HG03442 (cell line): ENCODE data around the gene DIS3L2.

Experiments used
- ATAC-seq: cut with Tn5 transposase; IDR thresholded peaks from one replicate; pipeline ENCODE4 v1.9.1; 2021; ENCODE audit warnings: mild to moderate bottlenecking, moderate library complexity; ENCODE audit not compliant: unreplicated experiment

The DIS3L2 gene

DNA sequence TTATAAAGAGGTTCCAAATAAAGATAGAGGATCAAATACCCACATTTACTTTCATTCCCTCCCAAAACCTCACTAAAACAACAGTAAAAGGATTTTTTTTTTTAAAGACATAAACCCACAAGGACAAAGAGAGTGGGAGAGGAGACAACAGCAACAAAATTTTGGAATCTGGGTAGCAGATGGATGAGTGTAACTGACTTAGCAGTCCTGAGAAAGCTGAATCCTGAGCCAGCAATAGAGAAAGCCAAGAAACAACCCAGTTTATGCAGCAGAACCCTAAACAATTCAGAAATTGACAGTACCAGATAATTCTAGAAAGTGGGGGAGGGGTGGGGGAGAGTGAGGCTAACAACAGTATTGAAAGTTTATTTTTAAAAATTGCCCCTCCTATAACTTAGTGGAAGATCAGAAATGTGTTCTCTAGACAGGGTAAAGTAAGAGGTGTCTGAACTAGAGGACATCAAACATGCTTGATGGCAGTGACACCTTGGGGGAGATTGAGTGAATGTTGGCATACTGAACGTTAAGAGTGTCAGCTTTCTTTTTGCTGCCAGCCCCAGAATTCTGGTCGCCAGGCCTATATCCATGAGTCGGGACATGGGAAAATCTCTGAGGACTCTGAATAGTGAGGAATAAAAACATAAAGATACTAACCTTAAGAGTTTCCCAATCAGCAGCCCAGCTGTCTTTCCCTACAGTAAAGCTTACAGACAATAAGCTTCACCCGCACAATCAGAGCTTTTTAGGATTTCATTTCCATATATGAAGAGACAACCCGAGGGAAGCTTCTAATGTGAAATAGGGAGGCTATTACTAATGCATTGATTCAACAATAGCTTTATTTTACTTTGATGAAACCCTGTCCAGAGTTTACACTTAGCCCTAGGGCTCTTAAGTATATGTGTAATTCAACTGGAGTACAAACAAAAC is 289.0 kb downstream of the DIS3L2 start:
- no peak for ATAC-seq

DNA sequence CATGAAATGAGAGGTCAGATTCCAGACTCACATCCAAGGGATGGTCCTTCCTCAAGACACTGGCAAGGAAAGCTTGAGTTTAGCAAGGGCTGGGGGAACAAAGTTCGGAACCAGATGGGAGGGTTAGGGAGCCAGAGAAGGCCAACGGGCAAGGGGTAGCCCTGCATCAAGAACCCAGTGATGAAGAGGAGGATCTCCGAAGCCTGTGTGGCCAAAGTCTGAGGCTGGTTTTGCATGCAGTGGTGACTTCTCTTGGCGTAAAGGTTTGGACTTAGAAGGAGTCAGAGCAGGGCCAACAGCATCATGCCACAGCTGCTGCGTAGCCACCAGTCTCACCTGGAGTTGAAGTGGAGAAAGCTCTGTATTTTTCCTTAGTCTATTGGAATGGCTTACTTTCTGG is 293.5 kb downstream of the DIS3L2 start:
- no peak for ATAC-seq

DNA sequence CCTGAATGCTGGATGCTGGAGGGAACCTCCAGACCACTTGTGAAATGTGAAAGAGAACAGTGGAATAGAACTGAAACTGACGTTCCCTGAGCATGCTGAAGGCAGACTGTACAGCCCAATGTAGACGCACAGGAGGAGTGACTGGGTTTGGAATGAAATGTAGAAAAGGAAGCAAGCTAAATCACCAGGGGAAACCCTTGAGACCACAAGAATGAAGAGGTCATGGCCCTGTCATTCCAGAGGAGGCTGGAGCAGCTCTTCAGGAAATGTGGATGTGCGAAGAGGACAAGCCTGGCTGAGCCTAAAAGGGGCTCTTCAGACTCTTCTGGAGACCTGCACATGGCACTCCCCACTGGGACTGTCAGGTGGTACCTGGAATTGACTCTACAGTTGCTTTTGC is 298.6 kb downstream of the DIS3L2 start:
- no peak for ATAC-seq

DNA sequence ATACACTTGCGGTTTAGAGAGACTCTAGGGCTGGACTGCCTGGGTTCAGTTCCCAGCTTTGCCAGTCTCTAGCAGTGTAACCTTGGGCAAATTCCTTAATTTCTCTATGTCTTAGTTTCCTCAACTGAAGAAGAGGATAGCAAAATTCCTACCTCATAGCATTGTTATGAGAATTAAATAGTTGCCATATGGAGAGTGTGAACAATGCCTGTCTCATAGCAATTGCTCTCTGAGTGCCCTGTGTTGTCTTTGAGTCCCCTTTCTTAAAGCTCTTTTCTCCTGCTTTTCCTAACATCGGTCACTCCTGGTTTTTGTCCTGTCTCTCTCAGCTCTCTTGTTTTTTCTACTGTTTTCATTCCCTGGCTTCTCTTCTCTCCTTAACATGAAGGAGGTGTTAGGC is 300.3 kb downstream of the DIS3L2 start:
- ATAC-seq, result no peak

DNA sequence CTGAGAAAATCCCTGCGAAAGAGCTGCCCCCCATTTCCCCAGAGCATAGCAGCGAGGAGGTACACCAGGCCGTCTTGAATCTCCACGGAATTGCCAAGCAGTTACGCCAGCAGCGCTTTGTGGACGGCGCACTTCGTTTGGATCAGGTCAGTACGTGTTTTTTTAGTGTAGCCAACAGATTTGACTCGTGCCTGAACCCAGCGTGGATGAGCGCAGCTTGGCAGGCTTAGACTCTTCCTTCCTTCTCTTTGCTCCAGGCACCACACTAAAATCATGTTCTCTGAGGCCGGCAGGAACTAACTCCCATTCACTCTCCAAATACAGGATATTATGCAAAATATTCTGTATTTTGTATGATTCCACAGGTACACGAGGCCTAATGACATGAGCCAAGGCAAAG is 301.8 kb downstream of the DIS3L2 start:
- ATAC-seq, result no peak

DNA sequence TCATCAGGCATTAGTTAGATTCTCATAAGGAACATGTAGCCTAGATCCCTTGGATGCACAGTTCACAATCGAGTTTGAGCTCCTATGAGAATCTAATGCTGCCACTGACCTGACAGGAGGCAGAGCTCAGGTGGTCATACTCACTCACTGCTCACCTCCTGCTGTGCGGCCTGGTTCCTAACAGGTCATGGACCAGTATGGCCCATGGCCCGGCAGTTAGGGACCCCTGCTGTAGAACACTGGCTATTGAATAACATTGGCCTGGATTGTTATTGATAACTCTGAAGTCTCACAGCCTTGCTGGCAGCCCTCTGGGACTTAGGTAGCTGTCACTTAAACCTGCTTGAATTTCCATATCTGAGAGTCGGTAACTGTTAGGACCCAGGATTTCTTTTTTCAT is 302.6 kb downstream of the DIS3L2 start:
- ATAC-seq, result no peak

DNA sequence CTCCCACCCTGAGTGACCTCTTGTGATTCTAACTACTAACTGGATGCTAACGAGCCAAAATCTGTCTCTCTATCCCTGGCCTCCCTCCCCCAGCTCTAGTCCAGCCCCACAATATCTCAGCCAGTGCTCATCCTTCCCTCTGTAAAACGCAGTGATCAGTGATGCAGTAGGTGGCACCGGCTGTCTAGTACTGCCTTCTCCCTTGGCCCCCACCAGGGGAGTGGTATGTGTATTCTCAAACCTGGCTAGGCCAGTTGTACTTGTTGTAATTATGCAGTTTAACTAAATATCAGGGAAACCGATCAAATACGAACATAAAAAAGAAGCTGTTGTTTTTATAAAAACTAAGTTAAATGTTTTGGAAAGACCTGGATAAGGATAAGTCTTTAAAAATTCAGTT is 303.8 kb downstream of the DIS3L2 start:
- no peak for ATAC-seq

DNA sequence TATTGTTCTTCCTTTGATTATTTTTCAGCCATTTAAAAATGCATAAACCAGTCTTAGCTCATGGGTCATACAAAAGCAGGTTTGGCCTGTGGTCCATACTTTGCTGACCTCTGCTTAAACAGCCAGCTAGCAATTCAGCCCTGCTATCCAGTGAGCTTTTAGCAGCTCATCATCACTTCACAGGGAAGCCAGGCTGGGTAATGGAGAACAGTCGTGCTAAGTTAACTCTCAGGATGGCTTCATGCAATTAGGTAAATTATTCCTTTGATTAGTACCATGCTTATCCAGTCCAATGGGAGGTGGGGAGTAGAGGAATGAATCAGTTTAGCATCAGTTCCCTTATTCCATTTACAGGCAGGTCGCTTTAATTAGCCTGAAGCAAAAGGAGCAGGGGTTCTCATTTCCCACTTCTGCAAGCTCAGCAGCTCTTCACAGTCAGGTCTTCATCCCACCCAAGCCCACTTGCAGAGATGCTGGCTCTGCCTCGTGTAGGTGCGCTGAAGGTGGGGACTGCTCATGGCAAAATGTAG is 307.2 kb downstream of the DIS3L2 start:
- ATAC-seq, result no peak

DNA sequence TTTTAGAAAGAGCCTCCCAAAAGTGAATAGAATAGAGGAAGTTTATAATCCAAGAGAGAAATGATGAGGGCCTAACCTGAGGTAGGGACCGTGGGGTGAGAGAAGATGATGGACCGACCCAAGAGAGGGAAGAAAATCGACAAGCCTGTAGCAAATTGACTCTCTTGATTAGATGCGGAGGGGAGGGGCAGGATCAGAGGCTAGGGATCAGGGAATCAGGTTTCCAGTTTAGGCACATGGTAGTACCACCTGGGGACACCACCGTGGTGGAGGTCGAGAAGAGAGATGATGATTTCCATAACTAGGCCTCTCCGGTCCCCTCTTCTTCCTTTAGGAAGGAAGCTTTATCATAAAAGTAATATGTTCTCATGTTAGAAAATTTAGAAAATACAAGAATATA is 308.4 kb downstream of the DIS3L2 start:
- ATAC-seq, result no peak

DNA sequence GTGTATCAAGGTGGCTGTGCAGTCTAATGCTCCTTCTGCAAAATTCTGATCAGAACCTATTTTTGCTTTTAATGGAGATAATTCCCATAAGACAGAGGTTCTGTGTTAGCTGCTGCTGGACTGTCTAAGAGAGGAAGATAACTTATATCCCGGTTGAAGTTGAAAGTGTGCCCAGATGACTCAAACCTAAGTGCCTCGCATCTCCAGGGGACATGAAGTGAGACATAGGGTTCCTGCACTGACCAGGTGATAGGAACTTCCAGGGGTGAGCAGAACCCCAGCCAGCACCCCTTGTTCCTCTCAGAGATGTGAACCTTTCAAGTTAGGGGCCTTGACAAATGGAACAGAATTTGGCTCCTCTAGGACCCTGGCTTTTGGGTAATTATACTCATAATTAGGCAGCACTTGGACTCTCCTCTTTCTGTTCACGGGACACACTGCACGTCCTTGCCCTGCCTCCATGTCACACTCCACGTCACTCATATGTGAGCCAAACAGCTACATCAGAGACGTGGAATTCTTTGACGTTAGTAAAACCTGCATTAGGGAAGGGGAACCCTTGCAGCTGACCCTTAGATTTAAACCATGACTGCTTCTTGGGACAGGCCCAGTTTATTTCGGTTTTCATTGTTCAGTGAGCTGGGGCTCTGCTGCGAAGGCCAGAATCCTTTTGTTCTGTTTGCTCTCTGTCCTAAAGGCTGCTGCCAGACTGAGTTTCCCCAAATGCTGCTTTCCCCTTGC is 312.6 kb downstream of the DIS3L2 start:
- no peak for ATAC-seq

DNA sequence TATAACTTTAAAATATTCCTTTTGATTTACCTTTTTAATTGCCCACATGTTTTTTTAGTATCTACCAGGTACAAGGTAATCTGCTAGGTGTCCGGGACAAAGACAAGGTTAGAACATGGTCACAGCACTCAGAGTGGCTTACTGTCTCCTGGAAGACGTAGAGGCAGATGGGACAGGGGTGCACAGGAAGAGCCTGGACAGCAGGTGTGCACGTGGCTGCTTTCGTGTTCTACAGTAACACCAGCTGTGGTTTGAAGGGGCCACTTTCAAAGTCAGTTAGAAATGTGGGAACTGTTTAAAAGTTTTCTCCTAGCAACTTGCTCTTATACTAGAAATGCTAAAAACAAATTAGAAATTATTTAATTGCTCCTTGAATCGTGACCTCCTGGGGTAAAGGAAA is 314.2 kb downstream of the DIS3L2 start:
- no peak for ATAC-seq

DNA sequence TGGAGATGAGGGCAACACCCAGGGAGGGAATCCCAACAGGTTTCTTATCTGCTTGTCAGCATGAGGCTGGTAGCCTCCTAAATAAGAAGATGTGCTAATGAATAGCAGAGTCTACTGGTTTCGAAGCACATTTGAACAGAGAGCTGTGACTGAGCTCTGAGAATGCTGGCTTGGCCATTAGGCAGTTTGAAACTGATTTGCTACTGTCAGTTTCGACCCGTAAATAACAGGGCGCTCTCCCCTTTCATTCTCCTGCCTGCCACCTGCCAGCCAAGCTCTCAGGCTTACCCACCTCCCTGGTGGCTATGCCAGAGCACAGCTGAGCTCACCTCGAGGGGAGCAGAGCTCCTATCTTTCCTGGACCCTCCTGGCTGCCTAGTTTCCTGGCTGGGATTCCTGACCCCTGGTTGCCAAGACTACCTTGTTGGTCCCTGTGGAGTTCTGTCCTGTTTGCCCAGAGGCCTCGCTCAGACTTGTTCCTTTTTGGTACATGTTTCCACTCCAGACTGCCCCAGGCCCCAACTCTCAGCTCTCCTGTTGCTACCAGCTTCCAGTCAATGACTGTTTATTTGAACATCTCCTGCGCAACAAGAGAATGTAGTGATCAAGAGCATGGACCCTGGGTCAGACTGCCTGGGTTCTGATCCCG is 314.7 kb downstream of the DIS3L2 start:
- ATAC-seq, result peak; percentile 61

DNA sequence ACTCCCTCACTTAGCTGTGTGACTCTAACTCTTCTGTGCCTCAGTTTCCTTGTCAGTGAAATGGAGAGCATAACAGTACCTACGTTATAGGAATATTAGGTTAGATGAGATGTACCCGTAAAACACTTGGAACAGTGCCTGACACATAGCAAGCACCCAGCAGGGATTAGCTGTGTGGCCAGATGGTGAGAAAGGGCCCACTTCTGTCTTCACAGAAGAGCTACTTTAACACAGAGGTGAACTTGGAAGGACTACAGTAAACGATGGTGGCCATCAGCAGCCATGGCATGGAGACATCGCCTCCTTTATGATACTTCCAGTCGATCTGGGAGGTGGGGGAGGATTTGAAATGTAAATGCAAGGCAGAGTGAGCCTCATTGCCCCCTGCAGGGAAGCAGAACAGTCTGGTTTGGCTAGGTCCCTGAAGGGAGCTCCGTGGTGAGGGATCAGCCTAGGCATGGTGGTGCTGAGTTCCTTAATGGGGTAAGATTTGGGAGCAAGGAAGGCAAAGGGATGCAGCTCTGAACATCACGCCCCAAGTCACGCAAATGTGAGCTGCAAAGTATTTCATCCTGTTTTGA is 315.3 kb downstream of the DIS3L2 start:
- ATAC-seq, result no peak

DNA sequence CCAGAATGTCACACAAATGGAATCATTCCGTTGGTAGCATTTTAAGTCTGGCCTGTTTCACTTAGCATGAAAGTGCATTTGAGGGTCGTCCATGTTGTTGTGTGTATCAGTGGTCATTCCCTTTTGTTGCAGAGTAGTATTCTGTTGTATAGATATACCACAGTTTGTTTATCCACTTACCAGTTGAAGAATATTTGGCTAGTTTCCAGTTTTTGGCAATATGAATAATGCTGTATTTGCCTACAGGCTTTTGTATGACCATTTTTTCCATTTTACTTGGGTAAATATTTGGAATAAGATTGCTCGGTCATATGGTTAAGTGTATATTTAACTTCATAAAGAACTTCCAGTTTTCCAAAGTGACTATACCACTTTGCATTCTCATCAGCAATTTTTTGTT is 317.0 kb downstream of the DIS3L2 start:
- ATAC-seq, result no peak

DNA sequence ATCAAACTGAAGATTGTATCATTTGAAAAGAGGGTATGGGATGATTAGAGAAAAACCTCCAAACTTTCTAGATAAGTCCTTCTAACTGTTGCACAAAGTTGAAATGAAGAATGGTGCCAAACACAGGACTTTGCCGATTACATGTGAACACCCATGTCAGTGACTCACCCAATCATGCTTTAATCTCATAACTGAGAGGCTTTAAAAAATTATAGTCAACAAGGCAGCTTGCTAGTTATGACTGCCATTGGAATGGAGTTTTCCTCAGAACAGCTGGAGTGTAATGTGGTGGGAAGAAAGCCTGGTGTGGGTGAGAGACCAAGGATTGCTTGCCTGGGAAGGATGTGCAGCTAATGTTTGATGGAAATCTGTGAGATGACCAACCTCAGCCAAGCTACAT is 318.8 kb downstream of the DIS3L2 start:
- no peak for ATAC-seq

DNA sequence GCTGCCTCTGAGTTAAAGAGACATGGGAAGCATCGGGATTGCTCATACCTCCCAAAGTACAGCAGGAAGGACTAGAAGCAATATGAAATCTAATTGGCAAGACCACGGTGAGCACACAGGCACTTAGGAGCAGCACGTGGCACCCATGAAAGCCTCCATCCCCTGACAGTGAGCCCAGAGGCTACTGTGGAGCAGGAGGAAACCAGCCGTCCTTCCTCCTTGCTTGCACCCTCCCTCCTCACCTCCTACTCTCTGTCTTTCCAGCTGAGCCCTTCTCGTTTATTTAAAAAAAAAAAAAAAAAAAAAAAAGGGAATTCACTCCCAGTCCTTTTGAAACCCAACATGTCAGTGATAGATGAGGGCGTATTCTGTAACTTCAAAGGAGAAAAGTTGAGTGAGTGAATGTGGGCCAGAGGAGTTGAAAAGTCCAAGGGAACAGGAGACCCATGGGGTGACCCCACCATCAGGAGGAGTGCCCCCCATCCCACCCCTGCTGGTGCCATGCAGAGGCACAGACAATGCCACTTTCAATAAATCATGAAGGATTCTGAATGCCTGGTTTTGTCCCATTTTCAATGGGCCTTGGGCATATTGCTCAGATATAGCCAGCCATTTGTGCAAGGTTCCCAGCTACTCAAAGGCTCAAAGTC is 320.5 kb downstream of the DIS3L2 start:
- ATAC-seq, result no peak

DNA sequence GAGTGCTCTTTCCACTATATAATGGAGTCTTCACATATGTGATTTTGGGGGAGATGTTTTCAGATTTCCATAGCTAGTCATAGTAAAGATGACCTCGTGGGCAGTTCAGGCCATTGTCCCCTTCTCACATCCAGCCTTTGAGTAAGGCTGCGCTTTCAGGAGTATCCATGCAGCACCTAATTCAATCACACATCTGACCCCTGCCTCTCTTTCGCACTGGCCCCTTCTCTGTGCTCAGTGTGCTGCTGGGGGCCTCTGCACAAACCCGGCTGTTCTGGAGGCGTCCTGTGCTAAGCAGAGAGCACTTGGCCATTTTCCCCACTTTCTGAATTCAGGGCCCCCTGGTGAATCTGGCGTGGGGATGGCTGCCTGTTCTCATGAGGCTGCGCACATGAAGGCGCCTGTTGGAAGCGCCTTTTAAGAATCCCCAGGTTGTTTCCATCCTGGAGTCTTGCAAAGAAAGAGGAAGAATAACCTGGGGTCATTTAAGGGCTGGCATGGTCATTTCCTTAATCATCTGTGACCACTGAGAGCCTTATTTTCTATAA is 321.1 kb downstream of the DIS3L2 start:
- ATAC-seq, result no peak

DNA sequence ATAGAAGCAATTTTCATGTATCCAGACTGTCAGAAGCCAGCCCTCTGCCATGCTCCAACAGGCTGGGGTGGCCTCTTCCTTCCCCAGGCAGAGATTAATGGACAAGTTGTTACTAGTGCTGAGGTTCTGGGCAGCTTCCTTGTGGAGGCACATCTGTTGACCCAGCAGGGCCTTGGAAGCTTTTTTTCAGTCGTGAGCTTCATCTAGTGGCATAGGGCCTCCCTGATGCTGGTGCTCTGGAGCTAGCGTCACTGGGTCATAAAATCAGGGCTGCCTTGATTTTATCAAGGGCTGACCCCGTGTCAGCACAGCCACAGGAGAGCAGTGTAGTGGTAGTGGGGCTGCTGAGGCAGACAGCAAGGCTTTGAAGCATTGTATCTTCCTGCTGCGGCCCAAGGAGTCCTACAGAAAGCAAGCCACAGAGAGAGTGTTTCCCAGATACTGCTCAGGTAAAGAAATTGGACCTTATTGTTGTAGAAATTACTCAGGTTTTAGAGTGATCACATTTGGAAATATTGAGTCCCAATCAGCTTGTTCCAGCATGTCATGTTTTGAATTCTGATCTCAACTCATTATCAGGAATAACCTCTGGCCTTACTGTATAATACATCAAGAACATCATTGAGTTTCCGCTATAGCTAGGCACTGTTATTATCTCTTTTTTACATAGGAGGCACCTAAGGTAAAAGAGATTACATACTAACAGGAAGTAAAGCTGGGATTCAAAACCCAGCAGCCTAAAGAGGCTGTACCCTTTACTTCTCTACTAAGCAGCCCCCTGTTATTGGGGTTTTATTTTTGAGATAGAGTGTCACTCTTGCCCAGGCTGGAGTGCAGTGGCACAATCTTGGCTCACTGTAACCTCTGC is 324.7 kb downstream of the DIS3L2 start:
- ATAC-seq, result no peak

DNA sequence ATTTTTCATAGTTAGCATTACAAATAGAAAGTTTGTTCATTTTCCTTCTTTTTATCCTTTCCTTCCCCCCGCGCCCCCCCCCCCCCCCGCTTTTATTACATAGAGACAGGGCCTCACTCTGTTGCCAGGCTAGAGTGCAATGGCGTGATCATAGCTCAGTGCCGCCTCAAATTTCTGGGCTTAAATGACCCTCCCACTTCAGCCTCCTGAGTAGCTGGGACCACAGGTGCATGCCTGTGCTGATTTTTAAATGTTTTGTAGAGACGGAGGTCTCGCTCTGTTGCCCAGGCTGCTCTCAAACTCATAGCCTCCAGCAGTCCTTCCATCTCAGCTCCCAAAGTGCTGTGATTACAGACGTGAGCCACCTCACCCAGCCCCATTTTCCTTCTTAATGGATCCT is 325.8 kb downstream of the DIS3L2 start:
- ATAC-seq, result no peak
